PC-9 (cell line): ENCODE measurements around the gene THOC1. TPM values are rescaled to one million over a fixed set of nuclear protein-coding genes. Genes with fewer than 3 reads are reported as not detected.

ENCODE experiments used
- BruUV-seq: library from RNA; stranded (reverse); fragments of 400-500 nt; replicated peaks from 2 replicates; lab custom pipeline; 2021; lab: Mats Ljungman, UMichigan
- CTCF ChIA-PET: fragments of 300-600 bp; sonication (Branson Sonifier 250); formaldehyde crosslinking; loops from one replicate; lab custom pipeline; 2022; ENCODE audit warnings: antibody characterized with exemption; lab: Charles Lee
- POLR2A ChIA-PET: fragments of 300-600 bp; sonication (Branson Sonifier 250); formaldehyde crosslinking; loops from one replicate; lab custom pipeline; 2022; ENCODE audit warnings: antibody characterized with exemption; ENCODE audit not compliant: unreplicated experiment; lab: Charles Lee
- DNase-seq, 2 experiments: peaks; one replicate each; pipeline versions ENCODE4 v3.0.0 to v3.0.0-alpha.2; 2015 to 2022; ENCODE audit warnings: mixed read lengths in 1 of 2
- H2AFZ ChIP-seq: fragments of 200-600 bp; sonication (generic); 2 replicates; pipeline ENCODE4 v1.8.1; 2017; ENCODE audit warnings: antibody characterized with exemption
- H3F3A ChIP-seq: fragments of 200-600 bp; sonication (generic); 2 replicates; pipeline ENCODE4 v1.8.1; 2017; ENCODE audit warnings: antibody characterized with exemption, mild to moderate bottlenecking, low read depth; ENCODE audit not compliant: insufficient read depth
- H3K27ac ChIP-seq: fragments of 200-600 bp; sonication (generic); 2 replicates; pipeline ENCODE4 v1.6.1; 2016; ENCODE audit warnings: mixed run types
- H3K27me3 ChIP-seq: fragments of 200-600 bp; sonication (generic); 2 replicates; pipeline ENCODE4 v1.6.1; 2016; ENCODE audit warnings: low read depth, mixed run types; ENCODE audit not compliant: insufficient read depth
- H3K36me3 ChIP-seq: fragments of 200-600 bp; sonication (generic); 2 replicates; pipeline ENCODE4 v1.6.1; 2016; ENCODE audit warnings: low read depth, mixed run types
- H3K4me1 ChIP-seq: fragments of 200-600 bp; sonication (generic); replicated peaks from 2 replicates; pipeline ENCODE4 v1.6.1; 2016; ENCODE audit warnings: mixed run types; ENCODE audit not compliant: insufficient read depth
- H3K4me2 ChIP-seq: fragments of 200-600 bp; sonication (generic); 2 replicates; pipeline ENCODE4 v1.6.1; 2017; ENCODE audit warnings: mixed run types
- H3K4me3 ChIP-seq: fragments of 200-600 bp; sonication (generic); 2 replicates; pipeline ENCODE4 v1.6.1; 2016; ENCODE audit warnings: mixed run types
- H3K79me2 ChIP-seq: fragments of 200-600 bp; sonication (generic); 2 replicates; pipeline ENCODE4 v1.6.1; 2017; ENCODE audit warnings: low read depth, mixed run types
- H3K9me2 ChIP-seq: fragments of 200-600 bp; sonication (generic); 2 replicates; pipeline ENCODE4 v1.8.1; 2017; ENCODE audit warnings: mild to moderate bottlenecking; ENCODE audit not compliant: insufficient read depth
- H3K9me3 ChIP-seq: fragments of 200-600 bp; sonication (generic); 2 replicates; pipeline ENCODE4 v1.8.1; 2016; ENCODE audit warnings: low read depth; ENCODE audit not compliant: insufficient read depth
- H4K20me1 ChIP-seq: fragments of 200-600 bp; sonication (generic); 2 replicates; pipeline ENCODE4 v1.8.1; 2017; ENCODE audit not compliant: insufficient read depth
- CTCF ChIP-seq: fragments of 200-600 bp; sonication (generic); conservative IDR thresholded peaks from 2 replicates; pipeline ENCODE4 v1.6.1; 2017; ENCODE audit warnings: mixed run types, antibody characterized with exemption, mild to moderate bottlenecking, moderate library complexity
- EZH2 ChIP-seq: fragments of 200-600 bp; sonication (generic); IDR thresholded peaks from 2 replicates; pipeline ENCODE4 v1.8.0; 2017; ENCODE audit warnings: antibody characterized with exemption, low read depth
- intact Hi-C: fragments of 100-400 bp; cut with micrococcal nuclease; formaldehyde crosslinking; loops from one replicate; pipeline ENCODE4 v1.10.0; 2022; ENCODE audit not compliant: unreplicated experiment
- total RNA-seq: library from RNA; stranded (reverse); gene quantifications from 2 replicates; pipeline ENCODE4 v1.2.3, GENCODE V29; 2021

THOC1 gene
- total RNA-seq, 1 experiment from 2014 or later, result 55.6 TPM

- Histone ChIP-seq H3K9me3 (no peaks in the 10 kb centered on the region), H3K36me3 (no peaks in the 10 kb centered on the region), H3K9me2 (no peaks in the 10 kb centered on the region), H3K27ac (no peak overlapping the region), H3K4me2 (no peak overlapping the region), H3K79me2 (no peaks in the 10 kb centered on the region), H3F3A (no peaks in the 10 kb centered on the region), H3K4me1 (no peaks in the 10 kb centered on the region), H2AFZ (no peak overlapping the region), H3K27me3 (peaks cover 90% of the 10 kb centered on the region), H3K4me3 (no peak overlapping the region), H4K20me1 (no peaks in the 10 kb centered on the region)
- no peak for DNase-seq
- ChIA-PET CTCF (no interaction called here), POLR2A (no interaction called here)
- no TSS peak for BruUV-seq
- intact Hi-C loops, result no loop called here
- no peak for TF ChIP-seq EZH2
- no peak for TF ChIP-seq CTCF
Observed at GRCh38 chr18:306608-307255, 38.9 kb upstream of the THOC1 start.

GRCh38 chr18:305003-305501 is 37.2 kb upstream of the THOC1 start:
- no peaks in the 10 kb centered on the region for H3K9me2 ChIP-seq
- no TSS peak for BruUV-seq
- H3F3A ChIP-seq, result no peaks in the 10 kb centered on the region
- POLR2A ChIA-PET, result interaction anchor here (0.7 kb wide), 1 partner anchor 156 kb away, joined by 8 read pairs; no protein-coding TSS in a partner anchor
- H3K4me2 ChIP-seq, result no peak overlapping the region
- no peaks in the 10 kb centered on the region for H3K4me1 ChIP-seq
- no peaks in the 10 kb centered on the region for H4K20me1 ChIP-seq
- intact Hi-C loops, result no loop called here
- H2AFZ ChIP-seq, result no peak overlapping the region
- no peak overlapping the region for H3K4me3 ChIP-seq
- no peaks in the 10 kb centered on the region for H3K36me3 ChIP-seq
- no peaks in the 10 kb centered on the region for H3K9me3 ChIP-seq
- DNase-seq, result no peak
- CTCF ChIA-PET, result no interaction called here
- no peaks in the 10 kb centered on the region for H3K79me2 ChIP-seq
- no peak overlapping the region for H3K27ac ChIP-seq
- H3K27me3 ChIP-seq, result peaks cover 97% of the 10 kb centered on the region
- TF ChIP-seq EZH2, result no peak

- H3K4me1 ChIP-seq, result no peaks in the 10 kb centered on the region
- no peak for TF ChIP-seq CTCF
- TF ChIP-seq EZH2, result no peak
- intact Hi-C loops, result no loop called here
- H2AFZ ChIP-seq, result no peak overlapping the region
- CTCF ChIA-PET, result no interaction called here
- no peaks in the 10 kb centered on the region for H3K36me3 ChIP-seq
- no peak for DNase-seq
- no peaks in the 10 kb centered on the region for H4K20me1 ChIP-seq
- H3K79me2 ChIP-seq, result no peaks in the 10 kb centered on the region
- no peak overlapping the region for H3K4me2 ChIP-seq
- BruUV-seq, result no TSS peak
- H3K27ac ChIP-seq, result no peak overlapping the region
- H3K4me3 ChIP-seq, result no peak overlapping the region
- no peaks in the 10 kb centered on the region for H3F3A ChIP-seq
- H3K9me2 ChIP-seq, result no peaks in the 10 kb centered on the region
- no peaks in the 10 kb centered on the region for H3K9me3 ChIP-seq
- peaks cover 92% of the 10 kb centered on the region for H3K27me3 ChIP-seq
- POLR2A ChIA-PET, result no interaction called here
Observed at GRCh38 chr18:303607-304006, 35.8 kb upstream of the THOC1 start.
